Spinal cord (tissue), 10 donors: Measurements from ENCODE around the gene PRPS1. TPM values are rescaled to one million over a fixed set of nuclear protein-coding genes. Genes with fewer than 3 reads are reported as not detected.
"Not testable (repeated sequence)": the region's sequence is repeated elsewhere in the genome, so short reads cannot be mapped to it uniquely, and the experiment has no call there.

ENCODE experiments used
- DNase-seq, 6 donors: peaks; one replicate each; pipeline versions ENCODE4 v3.0.0 to v3.0.0-alpha.2; 2013 to 2015; ENCODE audit warnings: low spot score in 6 of 6, low read depth in 4 of 6
- H3K27ac ChIP-seq: one replicate; pipeline ENCODE4 v1.5.1; 2013; ENCODE audit warnings: low read depth, low read length, control low read depth
- H3K27me3 ChIP-seq: one replicate; pipeline ENCODE4 v1.6.1; 2013; ENCODE audit warnings: low read length; ENCODE audit not compliant: control insufficient read depth, insufficient read depth
- H3K36me3 ChIP-seq: one replicate; pipeline ENCODE4 v1.6.1; 2013; ENCODE audit warnings: low read length; ENCODE audit not compliant: control insufficient read depth, insufficient read depth
- H3K4me1 ChIP-seq: one replicate; pipeline ENCODE4 v1.6.1; 2013; ENCODE audit warnings: low read length; ENCODE audit not compliant: control insufficient read depth, insufficient read depth
- H3K4me3 ChIP-seq: one replicate; pipeline ENCODE4 v1.5.1; 2013; ENCODE audit warnings: low read depth, low read length, control low read depth
- H3K9me3 ChIP-seq: one replicate; pipeline ENCODE4 v1.6.1; 2013; ENCODE audit warnings: low read length; ENCODE audit not compliant: control insufficient read depth, insufficient read depth
- WGBS: methylation state at CpG from one replicate; pipeline ENCODE4 v1.1.5; 2013; ENCODE audit warnings: missing lambda C conversion rate; ENCODE audit not compliant: insufficient coverage; 5-methylcytosine and 5-hydroxymethylcytosine counted together
- polyA plus RNA-seq, 2 donors: library from polyadenylated mRNA; unstranded; fragments of 120-200 nt; gene quantifications; one replicate each; pipeline ENCODE4 v1.2.1, GENCODE V29; 2013; ENCODE audit not compliant: insufficient read length in 2 of 2
- total RNA-seq, 2 donors: library from RNA; depleted of rRNA in 1 of 2; stranded (reverse); fragments of 120-200 nt in 1 of 2; fragments of >200 nt in 1 of 2; gene quantifications; one replicate each; pipeline versions ENCODE4 v1.2.3 to v1.2.4, GENCODE V29; 2013 to 2014
- donor health status: healthy.

Gene PRPS1
- total and polyA plus RNA-seq, 4 donors, result 41.3 to 61.9 (median 53.5) TPM

DNA sequence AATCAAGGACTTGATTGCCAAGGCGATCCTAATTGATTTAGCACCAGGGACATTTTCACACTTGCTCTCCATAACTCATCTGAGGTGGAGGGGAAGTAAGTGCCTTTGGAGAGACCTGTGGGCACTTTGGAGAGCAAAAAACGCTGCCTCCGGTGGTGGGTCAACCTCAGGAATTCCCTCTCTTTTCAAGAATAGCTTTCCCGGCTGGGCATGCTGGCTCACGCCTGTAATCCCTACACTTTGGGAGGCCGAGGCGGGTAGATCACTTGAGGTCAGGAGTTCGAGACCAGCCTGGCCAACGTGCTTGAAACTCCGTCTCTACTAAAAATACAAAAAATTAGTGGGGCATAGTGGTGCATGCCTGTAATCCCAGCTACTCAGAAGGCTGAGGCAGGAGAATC lies 49.2 kb downstream of the PRPS1 start:
- no peak overlapping the region for H3K4me3 ChIP-seq
- no peaks in the 10 kb centered on the region for H3K9me3 ChIP-seq
- no peaks in the 10 kb centered on the region for H3K36me3 ChIP-seq
- H3K27ac ChIP-seq, result peak overlapping the region; percentile 50
- H3K4me1 ChIP-seq, result peaks cover 17% of the 10 kb centered on the region
- no peak for DNase-seq
- peaks cover 37% of the 10 kb centered on the region for H3K27me3 ChIP-seq
- 66% methylated on average over 4 of the region's 10 CpGs for WGBS

DNA sequence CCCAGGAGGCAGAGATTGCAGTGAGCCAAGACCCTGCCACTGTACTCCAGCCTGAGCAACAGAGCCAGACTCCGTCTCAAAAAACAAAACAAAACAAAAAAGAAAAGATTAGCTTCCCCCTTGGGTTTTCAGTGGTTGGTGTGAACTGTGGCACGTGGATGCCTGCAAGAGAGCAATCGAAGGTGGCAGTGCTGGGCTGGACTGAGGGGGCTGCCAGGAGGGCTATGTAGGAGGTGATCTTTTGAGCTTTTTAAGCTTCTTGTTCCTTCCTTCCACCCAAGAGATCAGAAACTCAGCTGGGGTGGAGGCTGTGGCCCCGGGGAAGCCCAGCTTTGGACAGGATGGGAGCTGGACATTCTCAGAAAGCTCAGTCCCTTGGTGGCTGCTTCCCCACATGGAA lies 49.6 kb downstream of the PRPS1 start:
- H3K27ac ChIP-seq, result no peak overlapping the region

DNA sequence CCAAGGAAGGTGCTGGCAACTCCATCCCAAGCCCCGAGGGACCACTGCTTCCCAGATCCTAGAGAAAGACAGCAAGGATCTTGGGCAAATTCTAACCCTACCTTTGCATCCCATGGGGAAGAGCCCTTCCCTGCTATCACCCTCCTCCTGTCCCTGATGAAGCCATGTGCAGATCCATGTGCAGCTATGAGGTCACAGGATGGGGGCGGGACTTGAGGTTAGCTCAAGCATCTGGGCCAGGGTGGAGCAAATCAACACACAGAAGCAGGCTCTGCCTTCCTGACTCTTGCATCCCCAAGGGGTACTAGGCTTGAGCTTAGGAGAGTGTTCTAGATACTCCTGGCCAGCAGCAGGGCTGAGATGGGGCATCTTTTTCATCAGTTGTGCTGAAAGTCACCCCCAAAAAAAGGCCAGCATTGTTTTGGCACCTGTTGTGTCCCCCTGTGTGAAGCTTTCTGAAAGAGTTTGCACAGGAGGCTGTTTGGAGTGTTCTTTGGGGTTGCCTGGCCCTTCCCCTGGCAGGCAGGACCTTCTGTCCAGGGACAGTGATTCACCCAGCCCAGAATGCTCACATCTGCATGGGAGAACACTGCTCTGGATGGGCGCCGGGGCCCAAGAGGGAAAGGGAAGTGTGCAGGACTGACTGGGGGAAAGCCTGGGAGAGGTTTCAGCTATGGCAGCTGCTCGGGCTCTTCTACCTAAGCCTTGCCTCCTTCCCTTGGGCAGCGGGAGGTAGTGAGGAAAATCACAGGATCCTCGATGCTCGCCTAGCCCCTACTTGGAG lies 50.8 kb downstream of the PRPS1 start:
- no peaks in the 10 kb centered on the region for H3K9me3 ChIP-seq
- H3K27ac ChIP-seq, result no peak overlapping the region
- peaks cover 11% of the 10 kb centered on the region for H3K4me1 ChIP-seq
- no peaks in the 10 kb centered on the region for H3K36me3 ChIP-seq
- DNase-seq, result no peak
- H3K27me3 ChIP-seq, result peaks cover 36% of the 10 kb centered on the region
- H3K4me3 ChIP-seq, result no peak overlapping the region
- WGBS, result 83% methylated on average over 6 of the region's 8 CpGs

More for the DNA sequence above, 49.6 kb downstream of the PRPS1 start:
- peaks cover 39% of the 10 kb centered on the region for H3K27me3 ChIP-seq
- H3K9me3 ChIP-seq, result no peaks in the 10 kb centered on the region
- WGBS, result 82% methylated on average over 3 of the region's 4 CpGs
- no peak overlapping the region for H3K4me3 ChIP-seq
- H3K36me3 ChIP-seq, result no peaks in the 10 kb centered on the region
- DNase-seq, result no peak
- peaks cover 17% of the 10 kb centered on the region for H3K4me1 ChIP-seq

DNA sequence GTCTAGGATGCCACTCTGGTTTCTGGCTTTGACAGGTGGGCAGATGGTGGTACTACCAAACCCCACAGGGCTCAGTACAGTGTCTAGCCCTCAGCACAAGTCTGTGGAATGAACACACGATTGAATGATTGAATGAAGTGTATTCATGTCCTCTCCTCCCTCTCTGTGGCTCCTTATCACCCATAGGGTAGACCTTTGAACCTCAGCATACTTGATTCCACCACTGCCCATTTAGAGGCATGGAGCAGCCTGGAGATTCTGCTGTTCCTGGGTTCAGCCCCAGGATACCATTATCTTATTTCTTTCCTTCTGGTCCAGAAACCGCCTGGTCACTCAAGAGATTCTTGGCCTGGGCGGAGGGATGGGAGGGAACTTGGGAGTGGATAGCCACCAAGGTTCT lies 53.9 kb downstream of the PRPS1 start:
- 40% methylated on average over 1 of the region's 3 CpGs for WGBS
- Histone ChIP-seq H3K9me3 (no peaks in the 10 kb centered on the region), H3K4me1 (no peaks in the 10 kb centered on the region), H3K4me3 (no peak overlapping the region), H3K36me3 (no peaks in the 10 kb centered on the region), H3K27me3 (peaks cover 22% of the 10 kb centered on the region), H3K27ac (no peak overlapping the region)
- DNase-seq, result no peak

DNA sequence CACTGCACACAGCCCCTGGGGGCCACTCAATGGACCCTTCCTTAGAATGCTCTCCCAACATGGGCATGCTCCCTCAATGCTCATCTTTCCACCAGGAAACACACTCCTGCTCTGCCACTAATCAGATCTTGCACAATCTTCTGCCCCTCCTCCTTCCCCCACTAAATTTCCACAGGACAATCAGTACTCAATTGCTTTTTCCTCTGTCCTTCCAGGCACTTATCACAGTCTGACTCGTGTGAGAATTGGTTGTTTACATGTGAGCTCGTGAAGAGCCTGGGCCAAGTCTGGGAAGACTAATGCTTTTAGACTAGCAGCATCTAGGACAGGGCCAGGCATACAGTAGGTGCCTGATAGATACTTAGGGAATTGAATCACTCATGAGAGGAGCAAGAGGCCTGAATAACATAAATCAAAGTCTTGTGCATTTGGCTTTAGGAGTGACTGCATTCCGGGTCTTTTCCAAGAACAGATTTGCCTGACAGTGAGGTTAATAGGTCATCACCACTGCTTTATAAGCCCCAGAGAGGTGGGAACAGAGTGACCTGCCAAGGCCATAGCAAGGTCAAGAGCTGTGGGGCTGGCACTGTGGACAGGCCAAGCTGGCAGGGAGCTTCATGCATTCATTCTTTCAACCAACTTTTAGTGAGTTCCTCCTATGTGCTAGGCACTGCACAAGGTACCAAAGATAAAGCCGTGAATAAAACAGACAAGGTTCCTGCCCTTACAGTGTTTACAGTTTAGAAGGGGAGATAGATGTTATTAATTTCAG lies 55.0 kb downstream of the PRPS1 start:
- peaks cover 17% of the 10 kb centered on the region for H3K27me3 ChIP-seq
- no peaks in the 10 kb centered on the region for H3K9me3 ChIP-seq
- no peaks in the 10 kb centered on the region for H3K36me3 ChIP-seq
- 58% methylated on average over 4 of the region's 4 CpGs for WGBS
- no peak for DNase-seq
- H3K4me3 ChIP-seq, result no peak overlapping the region
- no peaks in the 10 kb centered on the region for H3K4me1 ChIP-seq
- H3K27ac ChIP-seq, result no peak overlapping the region

DNA sequence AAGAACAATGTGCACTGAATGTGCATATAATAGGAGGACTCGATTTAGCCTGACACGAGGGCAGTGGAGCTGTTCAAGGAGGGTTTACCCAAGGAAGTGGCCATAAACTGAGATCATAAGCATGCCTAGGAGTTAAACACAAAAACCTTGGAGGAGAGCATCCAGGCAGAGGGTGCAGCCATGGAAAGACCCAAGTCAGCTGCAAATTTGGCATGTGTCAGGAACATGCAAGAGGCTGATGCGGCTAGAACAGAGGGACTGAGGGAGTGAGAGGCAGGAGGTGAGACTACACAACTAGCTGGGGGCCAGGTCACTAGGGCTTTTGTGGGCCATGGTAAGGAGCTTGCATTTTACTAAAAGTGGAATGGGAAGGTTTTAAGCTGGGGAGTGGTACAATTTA lies 55.6 kb downstream of the PRPS1 start:
- peaks cover 13% of the 10 kb centered on the region for H3K27me3 ChIP-seq
- H3K4me1 ChIP-seq, result no peaks in the 10 kb centered on the region
- H3K36me3 ChIP-seq, result no peaks in the 10 kb centered on the region
- no peak for DNase-seq
- no peak overlapping the region for H3K27ac ChIP-seq
- WGBS, result 76% methylated on average over 3 of the region's 3 CpGs
- no peaks in the 10 kb centered on the region for H3K9me3 ChIP-seq
- H3K4me3 ChIP-seq, result no peak overlapping the region

DNA sequence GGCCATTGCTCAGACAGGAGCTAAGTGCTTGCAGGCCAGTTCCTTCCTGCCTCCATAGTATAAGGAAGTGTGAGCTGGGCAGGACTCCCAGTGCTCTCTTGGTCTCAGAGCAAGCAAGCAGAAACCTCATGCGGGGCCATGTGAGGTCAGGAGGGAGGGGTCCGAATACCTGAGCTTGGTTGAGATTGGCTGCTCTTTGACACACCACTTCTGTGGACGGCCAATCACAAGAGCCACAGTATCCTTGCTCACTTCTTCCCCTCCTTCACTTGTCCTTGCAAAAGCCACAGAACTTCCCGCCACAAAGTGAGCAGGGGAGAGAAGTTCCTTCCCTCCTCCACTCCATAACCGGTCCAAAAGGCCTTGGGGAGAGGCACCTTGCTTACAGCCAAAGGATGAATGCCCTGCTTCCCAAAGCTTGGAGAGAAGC lies 56.7 kb downstream of the PRPS1 start:
- Histone ChIP-seq H3K27me3 (peaks cover 8% of the 10 kb centered on the region), H3K4me1 (no peaks in the 10 kb centered on the region), H3K36me3 (no peaks in the 10 kb centered on the region), H3K4me3 (no peak overlapping the region), H3K27ac (no peak overlapping the region), H3K9me3 (no peaks in the 10 kb centered on the region)
- no peak for DNase-seq
- WGBS, result 67% methylated on average over 2 of the region's 5 CpGs

DNA sequence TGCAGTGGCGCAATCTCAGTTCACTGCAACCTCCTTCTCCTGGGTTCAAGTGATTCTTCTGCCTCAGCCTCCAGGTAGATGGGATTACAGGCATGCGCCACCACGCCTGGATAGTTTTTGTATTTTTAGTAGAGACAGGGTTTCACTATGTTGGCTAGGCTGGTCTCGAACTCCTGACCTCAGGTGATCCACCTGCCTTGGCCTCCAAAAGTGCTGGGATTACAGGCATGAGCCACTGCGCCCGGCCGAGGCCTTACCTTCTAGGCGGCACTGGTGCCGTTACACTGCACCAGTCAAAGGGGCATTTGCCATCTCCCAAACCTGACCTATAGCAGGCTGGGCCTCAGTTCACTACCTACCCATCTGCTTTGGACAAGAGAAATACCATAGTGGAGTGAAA lies 57.3 kb downstream of the PRPS1 start:
- H3K4me1 ChIP-seq, H3K36me3 ChIP-seq, H3K27ac ChIP-seq, DNase-seq, H3K27me3 ChIP-seq, H3K4me3 ChIP-seq, H3K9me3 ChIP-seq: not testable (repeated sequence)
- WGBS, result 88% methylated on average over 7 of the region's 9 CpGs

DNA sequence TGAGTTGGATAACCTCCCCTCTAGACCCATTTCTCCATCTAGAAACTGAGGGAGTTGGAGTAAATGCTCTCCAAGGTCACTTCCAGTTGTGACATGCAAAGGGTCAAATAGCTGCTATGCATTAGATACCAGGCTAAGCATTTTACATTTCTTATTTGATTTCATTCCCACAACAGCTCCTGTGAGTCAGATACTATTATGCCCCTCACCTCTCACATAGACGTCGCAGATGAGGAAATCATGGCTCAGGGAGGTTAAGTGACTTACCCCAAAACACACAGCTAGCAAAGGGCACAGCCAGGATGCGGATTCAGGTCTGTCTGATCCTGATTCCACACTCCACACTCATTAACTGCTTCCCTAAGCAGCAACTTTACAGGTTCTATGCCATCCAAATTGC lies 57.7 kb downstream of the PRPS1 start:
- WGBS, result 62% methylated on average over 3 of the region's 3 CpGs
- no peak overlapping the region for H3K27ac ChIP-seq
- no peaks in the 10 kb centered on the region for H3K36me3 ChIP-seq
- no peak overlapping the region for H3K4me3 ChIP-seq
- no peak for DNase-seq
- peaks cover 8% of the 10 kb centered on the region for H3K27me3 ChIP-seq
- no peaks in the 10 kb centered on the region for H3K9me3 ChIP-seq
- no peaks in the 10 kb centered on the region for H3K4me1 ChIP-seq

DNA sequence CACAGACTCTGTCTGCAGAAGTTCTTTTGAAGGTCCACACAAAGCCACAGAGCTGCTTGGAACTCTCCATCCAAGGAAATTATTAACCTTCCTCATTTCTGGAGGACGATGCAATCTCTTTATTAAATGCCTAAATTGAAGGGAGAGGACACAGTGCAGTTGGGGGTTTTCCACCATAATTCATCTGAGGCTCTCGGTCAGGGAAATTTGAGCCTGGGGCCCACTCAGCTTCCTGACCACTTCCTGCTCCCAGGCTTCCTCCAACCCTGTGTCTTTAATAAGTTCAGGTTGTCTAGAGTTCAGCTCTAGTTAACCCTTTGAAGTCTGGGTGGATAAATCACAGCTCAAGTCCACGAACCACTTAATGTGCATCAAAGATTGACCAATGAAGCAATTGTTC lies 58.5 kb downstream of the PRPS1 start:
- H3K27ac ChIP-seq, result no peak overlapping the region
- 50% methylated on average over 2 of the region's 3 CpGs for WGBS
- H3K4me3 ChIP-seq, result no peak overlapping the region
- DNase-seq, result no peak
- H3K27me3 ChIP-seq, result peaks cover 8% of the 10 kb centered on the region
- no peaks in the 10 kb centered on the region for H3K36me3 ChIP-seq
- no peaks in the 10 kb centered on the region for H3K4me1 ChIP-seq
- no peaks in the 10 kb centered on the region for H3K9me3 ChIP-seq
